ENCODE measurements around the gene MYOM1.

The MYOM1 gene

DNA sequence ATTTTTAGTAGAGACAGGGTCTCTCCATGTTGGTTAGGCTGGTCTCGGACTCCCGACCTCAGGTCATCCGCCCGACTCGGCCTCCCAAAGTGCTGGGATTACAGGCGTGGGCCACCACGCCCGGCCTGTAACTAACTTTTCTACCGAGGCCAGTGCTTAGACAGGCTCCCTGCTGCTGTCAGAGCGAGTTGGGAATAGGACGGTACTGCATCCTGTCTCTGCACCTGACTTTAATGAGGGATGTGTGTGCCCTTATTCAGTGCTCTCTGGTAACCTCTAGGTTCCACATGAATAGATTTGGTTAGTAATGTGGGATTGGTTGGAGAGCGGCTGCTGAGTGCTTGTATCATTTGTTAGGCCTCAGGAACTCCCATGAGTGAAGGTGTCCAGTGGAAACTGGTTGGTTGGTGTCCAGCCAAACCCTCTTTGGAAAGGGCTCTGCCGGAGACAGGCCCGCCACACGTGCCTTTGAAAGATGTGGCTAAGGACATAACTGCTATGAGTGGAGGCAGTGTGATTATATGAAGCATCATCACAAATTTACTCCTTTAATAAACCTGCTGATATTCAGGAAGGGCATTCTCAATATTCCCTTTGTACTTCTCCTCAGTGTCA lies 36.6 kb downstream of the MYOM1 start:
- no peak for DNase-seq

DNA sequence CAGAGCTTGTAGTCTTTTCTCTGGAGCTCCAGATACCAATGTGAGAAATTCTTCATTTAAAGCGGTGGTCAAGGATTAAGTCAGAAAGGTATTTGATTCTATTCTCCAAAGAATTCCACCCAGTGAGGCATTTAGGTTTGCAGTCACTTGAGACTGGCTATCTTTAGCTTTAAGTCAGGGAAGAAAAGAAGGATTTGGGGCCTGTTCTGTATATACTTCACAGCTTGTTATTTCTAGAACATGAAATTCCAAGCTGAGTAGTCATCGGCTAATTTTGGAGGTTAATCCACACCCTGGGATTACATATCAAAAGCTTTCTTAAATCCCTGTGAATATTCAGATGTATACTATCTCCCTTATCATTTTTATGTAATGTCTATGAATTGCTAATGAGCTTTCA lies 39.4 kb downstream of the MYOM1 start:
- DNase-seq: no peak

DNA sequence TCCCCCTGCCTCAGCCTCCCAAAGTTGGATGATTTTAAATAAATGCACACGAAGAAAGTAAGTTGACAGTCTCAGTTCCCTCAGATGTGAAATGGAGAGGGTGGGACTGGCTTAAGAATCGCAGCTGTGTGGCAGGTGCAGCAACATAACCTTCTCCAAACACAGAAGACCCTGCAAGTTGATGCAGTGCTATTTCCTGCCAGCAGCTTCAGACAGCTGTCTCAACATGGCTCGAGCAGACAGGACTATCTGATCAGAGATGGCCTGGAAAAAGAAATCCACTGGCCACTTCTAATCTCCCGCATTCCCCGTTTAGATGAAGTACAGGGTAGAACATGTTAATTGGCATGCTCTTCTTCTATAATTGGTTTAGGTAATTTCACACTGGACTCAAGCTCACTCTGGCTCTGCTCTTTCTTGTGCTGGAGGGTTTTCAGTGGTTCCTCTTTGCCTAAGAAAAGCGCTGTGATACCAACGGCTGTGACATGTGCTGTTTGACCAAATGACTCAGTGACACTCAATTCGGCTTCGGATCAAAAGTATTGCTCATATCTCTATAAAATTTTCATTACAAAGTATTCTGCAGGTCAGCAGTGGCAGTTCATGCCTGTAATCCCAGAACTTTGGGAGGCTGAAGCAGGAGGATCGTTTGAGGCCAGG lies 40.2 kb downstream of the MYOM1 start:
- no peak for DNase-seq

DNA sequence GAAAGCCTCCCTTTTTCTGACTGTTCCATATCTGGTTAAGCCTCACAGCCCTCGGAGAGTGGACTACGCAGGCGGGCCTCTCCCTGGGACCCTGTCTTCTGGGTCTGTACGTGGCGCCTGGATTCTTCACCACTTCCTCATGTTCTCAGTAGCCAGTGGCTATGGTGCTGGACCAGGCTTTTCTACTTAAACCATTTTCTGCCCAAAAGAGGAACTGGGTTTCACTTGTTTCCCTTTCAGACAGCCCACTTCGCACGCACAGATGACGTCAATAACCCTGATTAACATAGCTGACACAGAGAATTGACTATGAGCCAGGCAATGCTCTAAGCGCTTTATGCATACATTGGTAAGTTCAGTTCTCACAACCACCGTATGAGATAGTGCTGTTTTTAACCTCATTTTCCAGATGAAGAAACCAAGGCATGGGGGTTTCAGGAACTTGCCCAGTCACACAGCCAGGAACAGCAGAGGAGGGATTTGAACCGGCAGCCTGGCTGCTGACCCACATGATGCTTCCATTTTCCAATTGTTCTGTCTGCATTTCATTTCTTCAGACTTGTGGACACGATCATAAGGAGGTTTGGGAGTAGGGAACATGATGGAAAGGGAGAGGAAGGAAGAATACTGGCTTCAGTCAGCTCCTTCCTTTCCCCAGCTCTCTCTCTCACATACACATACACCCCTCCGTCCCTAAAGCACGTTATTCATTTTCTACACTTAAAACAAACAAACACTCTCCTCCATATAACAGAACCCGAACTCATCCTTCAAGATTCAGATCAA lies 41.7 kb downstream of the MYOM1 start:
- DNase-seq: no peak

DNA sequence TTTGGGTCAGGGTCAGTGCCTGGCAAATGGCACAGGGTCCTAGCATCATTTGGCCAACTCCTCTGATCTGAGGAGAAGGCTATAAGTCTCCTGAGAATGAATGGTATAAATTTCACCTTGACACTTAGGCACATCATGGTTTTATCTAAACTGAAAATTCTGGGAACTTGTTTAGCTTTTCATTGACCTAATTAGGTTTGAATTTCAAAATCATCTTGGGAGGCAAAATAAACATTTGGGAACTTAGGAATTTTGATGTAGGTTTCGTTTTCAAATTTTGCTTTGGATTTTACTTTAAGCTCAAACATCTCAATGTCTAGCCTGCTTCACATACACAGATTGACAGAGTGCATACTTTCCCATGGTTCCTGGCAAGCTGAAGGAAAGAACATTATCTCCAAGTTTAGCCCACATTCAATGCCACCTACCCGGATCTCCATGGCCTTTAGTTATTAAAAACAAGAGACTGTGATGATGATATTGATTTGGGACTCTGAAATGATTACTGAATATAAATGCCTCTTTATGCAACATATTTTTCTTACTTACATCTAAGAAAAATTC lies 44.5 kb downstream of the MYOM1 start:
- no peak for DNase-seq

DNA sequence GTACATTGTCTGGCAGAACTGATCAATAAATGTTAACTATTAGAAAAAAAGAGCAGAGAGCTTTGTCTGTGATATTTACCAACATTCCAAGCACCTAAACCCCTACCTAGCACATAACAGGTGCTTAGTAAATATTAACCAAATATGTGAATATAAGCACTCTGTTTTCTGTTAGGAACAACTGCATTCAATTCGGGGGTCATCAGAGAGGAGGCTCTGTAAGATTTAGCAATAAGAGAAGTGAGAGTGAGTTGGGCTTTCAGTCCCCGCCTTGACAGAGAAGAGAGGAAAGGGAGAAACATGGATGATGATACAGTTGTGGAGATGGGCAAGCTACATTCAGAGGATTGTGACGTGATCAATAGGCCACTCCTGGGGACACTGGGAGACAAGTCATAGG lies 47.7 kb downstream of the MYOM1 start:
- DNase-seq: no peak

DNA sequence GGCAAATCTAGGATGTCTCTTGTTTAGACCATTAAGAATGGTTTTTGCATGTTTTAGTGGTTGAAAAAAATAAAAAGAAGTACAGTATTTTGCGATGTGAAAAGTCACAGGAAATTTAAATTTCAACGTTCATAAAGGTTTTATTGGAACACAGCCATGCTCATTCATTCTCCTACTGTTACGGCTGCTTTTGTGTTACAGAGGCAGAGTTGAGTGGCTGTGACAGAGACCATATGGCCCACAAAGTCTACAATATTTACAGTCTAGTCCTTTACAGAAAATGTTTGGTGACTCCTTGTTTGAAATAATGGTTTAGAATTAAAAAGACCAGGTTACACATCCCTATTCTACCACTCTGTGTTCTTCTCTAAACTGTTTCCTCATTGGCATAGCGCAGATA lies 48.1 kb downstream of the MYOM1 start:
- no peak for DNase-seq

DNA sequence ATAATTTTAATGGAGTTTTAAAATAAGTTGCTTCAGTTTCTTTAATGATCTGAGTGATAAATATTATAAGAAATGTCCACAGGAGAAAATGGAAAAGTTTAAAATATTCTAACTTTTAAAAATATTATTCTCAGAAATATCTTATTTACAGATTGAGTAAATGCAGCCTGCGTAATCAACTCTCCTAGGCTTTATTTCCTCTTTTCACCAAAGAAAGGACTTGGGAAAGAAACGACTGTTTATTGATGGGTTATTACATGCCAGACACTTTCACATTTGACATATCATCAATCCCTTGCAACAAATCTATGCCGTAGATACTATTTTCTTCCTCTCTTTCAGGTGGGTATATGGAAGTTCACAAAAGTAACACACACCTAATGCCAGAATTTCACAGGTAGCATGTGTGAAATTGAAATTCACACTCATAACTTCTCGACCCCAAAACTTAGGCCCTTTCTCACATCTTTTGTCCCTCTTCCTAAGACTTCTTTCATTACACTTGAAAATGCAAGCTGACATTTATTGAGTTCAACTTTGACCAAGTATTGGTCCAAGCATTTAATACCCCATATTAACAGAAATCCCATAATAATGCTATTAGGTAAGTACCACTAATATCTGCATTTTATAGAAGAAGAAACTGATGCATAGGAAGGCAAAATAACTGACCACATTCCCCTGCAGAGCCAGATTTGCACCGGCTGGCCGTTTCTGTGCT lies 49.2 kb downstream of the MYOM1 start:
- no peak for DNase-seq

DNA sequence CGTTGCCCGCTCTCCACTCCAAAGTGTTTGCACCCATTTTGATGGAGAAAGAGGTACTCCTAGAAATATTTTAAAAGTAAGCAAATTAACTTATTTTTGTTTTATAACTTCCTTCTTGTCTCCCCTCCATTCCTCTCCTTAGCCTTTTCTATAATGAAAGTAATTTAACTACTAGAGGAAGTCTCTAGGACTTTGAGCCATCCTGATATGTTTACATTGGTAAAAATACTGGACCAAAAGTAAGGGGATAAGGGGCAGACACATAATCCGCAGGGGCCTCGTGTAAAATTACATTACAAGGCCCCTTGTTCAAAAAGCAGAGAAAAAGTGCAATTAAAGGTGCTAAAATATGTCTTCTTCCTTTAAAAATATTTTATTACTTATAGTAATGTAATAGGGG lies 55.4 kb downstream of the MYOM1 start:
- no peak for DNase-seq

DNA sequence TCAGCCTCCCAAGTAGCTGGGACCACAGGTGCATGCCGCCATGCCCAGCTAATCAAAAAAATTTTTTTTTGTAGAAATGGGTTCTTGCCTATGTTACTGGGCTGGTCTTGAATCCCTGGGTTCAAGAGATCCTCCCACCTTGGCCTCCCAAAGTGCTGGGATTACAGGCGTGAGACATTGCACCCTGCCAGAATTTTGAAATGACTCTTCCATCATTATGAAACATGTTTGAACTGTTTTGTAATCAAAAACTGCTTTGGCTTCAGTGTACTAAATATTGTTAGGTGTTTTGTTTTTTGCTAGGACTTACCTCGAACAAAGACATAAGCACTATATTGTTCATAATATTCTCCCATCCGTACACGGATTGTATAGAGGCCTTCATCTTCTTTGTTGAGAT lies 55.8 kb downstream of the MYOM1 start:
- DNase-seq: no peak

DNA sequence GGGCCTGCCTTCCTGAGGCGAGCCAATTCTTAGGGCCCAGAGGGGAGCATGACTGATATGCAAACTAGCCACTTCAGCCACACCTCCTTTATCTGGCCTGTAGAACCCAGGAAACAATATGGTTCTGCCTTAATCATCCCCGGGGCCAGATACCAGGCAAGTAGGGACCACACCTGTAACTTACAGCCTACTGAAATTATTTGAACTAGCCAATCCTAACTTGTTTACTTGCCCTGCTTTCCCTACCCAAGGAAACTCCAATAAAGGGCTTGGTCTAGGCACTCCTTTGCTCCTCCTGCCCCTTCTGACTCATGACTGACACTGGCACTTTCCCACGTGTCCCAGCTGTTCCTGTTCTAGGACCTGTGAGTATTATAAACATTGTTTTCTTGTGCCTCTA lies 57.6 kb downstream of the MYOM1 start:
- no peak for DNase-seq

DNA sequence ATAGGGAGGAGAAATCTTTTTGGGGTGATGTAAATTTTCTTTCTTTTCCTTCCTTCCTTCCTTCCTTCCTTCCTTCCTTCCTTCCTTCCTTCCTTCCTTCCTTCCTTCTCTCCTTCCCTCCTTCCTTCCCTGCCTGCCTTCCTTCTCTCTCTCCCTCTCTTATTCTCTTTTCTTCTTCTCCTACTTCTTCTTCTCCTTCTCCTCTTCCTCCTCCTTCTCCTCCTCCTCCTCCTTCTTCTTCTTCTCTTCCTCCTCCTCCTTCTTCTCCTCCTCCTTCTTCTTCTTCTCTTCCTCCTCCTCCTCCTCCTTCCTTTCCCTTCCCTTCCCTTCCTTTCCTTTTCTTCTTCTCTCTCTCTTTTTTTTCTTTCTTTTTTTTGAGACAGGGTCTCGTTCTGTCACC lies 59.9 kb downstream of the MYOM1 start:
- no peak for DNase-seq

DNA sequence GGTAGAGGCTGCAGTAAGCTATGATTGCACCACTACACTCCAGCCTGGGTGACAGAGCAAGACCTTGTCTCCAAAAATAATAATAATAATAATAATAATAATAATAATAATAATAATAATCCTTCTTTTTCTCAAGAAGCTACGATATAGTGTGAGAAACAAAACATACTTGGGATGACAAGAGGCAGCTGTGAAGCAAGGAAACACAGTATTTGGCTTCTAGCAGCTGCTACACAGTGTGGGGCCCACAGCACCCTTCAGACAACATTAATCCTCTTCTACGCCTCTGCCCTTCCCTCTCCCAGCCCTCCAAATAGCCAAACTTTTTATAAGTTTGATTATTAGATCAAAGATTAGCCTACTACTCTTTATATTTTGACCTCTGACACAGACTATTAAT lies 62.2 kb downstream of the MYOM1 start:
- DNase-seq: no peak

DNA sequence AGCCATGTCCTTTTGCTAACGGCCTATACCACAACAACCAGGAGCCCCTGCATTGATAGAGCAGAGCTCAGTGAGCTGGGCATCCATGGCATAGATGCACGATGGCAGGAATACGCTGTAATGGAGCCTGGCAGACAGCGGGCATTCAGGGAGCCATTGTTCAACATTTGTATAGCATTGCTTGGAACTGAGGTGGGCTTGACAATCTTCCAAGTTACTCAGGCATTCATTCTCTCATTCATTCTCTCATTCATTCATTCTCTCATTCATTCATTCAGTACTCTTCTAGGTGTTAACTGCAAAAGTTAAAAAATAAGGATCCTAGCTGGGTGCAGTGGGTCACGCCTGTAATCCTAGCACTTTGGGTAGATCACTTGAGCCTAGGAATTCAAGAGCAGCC lies 62.7 kb downstream of the MYOM1 start:
- no peak for DNase-seq

DNA sequence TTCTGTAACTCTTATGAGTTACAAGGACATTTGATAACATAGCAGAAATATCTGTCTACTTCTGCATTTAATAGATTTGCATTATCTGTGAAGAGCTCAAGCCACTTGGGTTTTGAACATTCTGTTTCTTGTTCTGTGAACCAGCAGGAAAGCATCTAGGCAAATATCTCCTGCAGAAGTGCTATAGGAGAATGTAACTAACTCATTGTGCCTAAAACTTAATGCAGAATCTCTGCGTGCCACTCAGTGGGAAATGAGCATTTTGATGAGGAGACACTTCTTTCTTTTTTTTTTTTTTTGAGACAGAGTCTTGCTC lies 63.5 kb downstream of the MYOM1 start:
- no peak for DNase-seq

DNA sequence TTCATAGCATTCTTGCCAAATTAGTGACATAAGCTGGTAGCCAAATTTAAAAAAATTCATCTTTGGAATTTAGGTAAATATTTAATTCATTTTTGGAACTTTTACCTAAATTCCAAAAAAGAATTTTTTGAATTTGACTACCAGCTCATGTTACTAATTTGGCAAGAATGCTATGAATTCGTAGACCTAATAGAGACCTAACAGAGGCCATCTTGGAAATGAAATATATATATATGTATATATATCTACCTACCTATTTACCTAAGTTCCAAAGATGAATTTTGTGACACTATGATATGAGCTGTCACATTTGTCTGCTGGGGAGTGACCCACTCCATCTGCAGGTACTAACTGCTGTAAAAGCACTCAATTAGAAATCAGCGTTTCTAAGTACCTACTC lies 65.6 kb downstream of the MYOM1 start:
- no peak for DNase-seq

DNA sequence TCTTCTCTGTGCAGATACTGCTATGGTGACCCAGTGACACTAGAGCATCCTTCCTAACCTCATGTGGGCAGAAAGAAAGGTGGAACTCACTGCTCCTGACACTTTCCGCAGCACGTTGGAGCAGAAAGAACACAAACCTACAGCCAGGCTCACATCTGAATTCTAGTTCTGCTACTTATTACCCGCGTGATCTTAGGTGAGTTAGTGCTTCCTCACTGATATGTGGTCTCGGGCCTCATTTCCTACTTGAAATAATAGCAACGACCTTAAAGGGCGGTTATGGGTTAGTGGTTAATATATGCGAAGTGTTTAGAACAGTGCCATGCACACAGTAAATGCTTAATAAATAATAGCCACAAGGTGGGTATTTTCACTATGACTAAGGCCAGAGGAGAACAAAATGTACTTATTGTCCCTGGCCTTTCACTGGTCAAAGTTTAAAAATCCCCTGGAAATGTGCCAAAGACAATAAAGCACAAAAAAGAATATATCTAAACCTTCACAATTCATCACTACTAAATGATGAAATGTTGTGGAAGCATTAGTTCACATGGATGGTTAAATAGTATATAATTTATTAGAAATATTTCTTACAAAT lies 66.6 kb downstream of the MYOM1 start:
- no peak for DNase-seq

DNA sequence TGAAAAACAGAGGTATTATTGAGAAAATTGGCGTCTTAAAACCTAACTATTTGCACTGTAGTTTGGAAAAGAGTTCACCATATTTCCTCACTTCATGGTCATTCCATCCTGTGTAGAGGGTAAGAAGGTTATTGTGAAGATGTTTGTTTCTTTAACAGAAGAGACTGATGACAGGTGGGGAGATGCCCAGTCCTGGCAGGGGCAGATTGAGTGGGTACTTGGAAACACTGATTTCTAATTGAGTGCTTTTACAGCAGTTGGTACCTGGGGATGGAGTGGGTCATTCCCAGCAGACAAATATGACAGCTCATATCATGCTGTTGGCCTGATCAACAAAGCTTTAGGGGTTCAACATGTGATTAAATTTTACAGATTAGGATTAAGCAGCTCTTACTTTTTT lies 67.5 kb downstream of the MYOM1 start:
- DNase-seq: no peak

DNA sequence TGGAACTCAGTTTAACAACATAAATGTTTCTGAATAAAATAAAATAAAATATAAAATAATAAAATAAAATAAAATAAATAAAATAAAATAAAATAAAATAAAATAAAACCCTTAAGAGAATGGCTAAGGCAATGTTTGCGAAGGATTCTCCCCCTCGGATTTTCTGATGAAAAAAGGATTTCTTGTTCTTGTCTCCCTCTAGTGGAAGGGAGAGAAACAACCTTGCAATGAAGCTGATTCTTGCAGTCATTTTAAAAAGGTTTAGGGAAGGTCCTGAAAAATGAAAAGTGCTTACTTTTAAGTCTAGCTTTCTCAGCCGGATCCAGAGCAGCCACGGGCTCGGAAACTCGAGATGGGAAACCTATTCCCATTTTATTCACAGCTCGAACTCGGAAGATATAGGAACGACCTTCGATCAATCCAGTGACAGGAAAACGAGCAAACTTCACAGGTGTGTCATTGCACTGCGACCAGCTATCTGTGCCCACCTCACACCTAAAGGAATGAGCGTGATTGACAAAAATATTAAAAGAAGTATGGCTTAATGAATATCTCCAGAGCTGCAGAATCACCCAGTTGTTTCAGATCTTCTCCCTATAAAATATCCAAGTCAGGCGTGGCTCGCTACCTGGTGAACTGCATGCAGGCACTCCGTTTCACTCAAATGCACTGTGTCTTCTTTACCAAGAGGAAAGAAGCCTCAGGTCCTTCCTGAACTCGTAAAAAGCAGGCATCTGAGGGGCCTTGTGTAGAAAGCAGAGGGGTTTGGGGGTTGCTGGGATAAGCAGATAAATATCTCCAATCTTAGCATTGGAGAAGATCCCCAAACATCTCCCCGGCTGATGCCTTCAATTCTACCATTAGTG lies 68.1 kb downstream of the MYOM1 start:
- DNase-seq: no peak

DNA sequence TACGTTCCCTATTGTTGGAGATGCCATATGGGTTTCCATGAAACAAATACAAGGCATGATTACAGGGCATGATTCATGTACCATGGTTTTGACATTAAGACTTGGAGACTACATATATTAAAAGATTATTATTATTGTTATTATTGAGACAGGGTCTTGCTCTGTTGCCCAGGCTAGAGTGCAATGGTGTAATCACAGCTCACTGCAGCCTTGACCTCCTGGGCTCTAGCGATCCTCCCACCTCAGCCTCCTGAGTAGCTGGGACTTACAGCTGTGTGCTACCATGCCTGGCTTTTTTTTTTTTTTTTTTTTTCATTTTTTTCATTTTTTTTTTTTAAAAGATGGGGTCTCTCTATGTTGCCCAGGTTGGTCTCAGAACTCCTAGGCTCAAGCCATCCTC lies 69.1 kb downstream of the MYOM1 start:
- DNase-seq: no peak

DNA sequence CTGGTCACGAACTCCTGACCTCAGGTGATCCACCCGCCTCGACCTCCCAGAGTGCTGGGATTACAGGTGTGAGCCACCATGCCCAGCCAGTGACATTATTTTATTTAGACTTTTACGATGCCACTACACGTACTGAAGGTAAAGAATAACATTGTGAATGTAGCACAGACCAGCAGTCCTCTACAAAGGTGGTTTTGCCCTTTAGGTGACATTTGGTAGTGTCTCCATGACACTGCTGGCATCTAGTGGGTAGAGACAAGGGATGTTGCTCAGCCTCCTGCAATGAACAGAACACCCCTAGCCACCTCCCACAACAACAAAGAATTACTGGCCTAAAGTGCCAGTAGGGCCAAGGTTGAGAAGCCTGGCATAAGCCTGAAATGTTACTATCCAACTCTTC lies 69.5 kb downstream of the MYOM1 start:
- no peak for DNase-seq

DNA sequence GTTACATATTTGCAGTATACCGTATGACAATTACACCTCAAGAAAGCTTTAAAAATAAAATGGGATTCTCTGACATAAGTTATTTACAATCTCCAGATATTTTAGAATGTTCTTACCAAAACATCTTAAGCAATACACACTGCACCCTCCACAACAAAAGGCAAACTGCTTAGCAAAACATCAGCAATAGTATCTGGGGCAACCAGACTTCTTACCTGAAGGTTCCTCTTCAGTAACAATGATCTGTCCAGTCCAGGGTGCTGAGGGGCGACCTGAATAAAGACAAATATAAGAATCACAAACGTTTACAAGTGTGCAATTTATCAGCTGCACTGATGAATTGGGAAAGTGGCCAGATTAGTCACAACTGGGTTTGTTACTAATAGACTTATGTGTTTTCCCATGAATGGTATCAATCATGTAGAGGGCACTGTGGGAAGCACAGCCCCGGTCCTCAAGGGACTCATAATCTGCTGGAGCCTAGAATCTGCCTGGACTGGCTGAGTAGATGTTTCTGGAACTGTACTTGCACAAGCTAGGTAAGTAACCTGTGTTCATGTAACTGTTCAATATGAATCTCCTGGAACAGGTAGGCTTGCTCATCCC lies 70.7 kb downstream of the MYOM1 start:
- no peak for DNase-seq
